GM20431 (cell line): ENCODE measurements around the gene SMIM15.
"Not testable (repeated sequence)": the region's sequence is repeated elsewhere in the genome, so short reads cannot be mapped to it uniquely, and the experiment has no call there.

ENCODE experiments used
- in situ Hi-C: fragments of 300-500 bp; cut with MseI, MboI; formaldehyde crosslinking; loops from one replicate; pipeline ENCODE4 v1.15.0; 2020; ENCODE audit warnings: low sequenced_read_pairs; ENCODE audit not compliant: unreplicated experiment

SMIM15 gene, protein sequence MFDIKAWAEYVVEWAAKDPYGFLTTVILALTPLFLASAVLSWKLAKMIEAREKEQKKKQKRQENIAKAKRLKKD

DNA sequence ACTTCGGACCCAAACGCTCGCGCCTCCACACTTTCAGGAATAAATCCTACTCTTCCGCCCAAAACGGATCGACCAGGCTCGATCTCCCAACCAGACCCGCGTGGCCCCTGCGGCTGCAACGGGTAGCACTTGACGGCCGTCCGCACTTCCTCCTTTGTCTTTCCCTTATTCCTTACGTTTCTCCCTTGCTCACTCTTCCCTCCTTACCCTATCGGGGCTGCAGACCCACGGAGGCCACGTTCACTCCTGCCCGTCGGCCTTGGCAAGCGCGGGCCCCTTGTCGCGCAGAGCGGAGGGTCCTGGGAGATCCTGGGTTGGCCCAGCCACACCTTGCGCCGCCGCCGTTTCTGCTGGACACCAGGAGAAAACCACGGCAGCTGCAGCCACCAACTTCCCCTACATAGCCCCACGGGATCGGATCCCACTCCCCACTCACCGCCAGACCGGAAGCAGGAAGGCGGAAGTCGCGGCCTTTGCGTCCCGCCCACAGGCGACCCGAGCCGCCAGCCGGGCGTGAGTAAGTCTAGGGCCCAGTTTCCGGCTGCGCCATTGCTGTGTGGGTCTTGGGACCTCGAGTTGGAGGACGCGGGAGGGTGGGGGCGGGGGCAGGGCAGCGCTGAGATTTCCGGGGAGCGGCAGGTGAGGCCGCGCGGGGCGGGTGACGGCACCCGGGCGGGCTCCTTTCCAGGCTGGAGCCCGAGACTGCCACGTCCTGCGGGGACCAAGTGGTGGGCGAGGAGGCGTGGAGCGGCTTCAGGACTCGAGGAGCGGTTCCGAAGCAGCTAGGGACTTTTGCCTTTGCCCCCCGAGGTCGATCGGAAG, at the start of gene SMIM15:
Gene SMIM15 (minus strand): TSS at position 459 of the 822 bp plus-strand sequence. CDS start 2,297 bp downstream, outside the sequence.
- in situ Hi-C loops = no loop called here

DNA sequence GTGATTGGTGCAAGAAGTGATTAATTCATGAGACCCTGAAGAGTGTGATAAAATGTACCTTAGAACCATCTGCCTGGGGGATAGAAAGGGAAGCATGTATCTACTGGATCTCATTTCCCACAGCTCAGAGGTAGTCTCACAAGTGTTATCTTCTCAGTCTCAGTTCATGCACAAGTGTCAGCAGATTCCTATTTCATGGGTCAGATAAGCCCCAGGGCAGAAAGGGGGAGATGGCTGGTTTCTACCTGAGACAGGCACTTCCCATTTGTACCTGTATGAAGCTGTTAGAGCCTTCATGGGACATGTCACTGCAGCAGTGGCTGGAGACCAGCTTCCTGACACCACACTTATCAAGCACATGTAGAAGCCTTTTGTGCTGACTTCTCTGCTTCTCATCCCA, 45.6 kb upstream of the SMIM15 start:
- in situ Hi-C loops = no loop called here

DNA sequence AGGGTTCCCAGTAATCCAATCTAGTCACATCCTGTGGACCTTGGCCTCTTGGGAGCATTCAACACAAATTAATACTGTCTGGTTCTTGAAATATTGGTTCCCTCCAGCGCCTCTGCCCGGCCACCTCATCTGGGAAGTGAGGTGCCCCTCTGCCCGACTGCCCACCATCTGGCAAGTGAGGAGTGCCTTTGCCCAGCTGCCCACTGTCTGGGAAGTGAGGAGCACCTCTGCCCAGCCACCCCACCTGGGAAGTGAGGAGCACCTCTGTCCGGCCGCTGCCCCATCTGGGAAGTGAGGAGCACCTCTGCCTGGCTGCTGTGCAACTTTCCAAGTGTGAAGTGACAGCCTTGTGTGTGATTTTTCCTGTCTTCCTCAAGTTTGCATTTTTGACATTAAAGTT, 42.7 kb upstream of the SMIM15 start:
- in situ Hi-C loops = no loop called here

DNA sequence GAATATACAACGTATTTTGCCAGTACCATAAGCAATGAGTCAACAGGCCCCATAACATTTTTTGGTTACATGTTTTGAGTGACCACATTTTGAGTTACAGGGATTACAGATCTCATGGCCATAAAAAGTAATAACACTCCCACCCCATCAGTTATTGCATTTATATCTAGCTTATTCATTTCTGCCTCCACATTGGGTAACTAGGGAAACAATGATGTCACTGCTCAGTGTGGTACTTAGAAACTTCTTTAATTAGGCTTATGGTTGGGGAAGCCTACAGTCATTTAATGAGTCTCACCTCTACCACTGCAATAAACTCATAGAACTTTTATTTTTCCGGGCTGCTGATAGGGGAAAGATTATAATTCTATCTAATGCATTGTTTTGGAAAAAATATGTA, 39.9 kb upstream of the SMIM15 start:
- in situ Hi-C loops = no loop called here

DNA sequence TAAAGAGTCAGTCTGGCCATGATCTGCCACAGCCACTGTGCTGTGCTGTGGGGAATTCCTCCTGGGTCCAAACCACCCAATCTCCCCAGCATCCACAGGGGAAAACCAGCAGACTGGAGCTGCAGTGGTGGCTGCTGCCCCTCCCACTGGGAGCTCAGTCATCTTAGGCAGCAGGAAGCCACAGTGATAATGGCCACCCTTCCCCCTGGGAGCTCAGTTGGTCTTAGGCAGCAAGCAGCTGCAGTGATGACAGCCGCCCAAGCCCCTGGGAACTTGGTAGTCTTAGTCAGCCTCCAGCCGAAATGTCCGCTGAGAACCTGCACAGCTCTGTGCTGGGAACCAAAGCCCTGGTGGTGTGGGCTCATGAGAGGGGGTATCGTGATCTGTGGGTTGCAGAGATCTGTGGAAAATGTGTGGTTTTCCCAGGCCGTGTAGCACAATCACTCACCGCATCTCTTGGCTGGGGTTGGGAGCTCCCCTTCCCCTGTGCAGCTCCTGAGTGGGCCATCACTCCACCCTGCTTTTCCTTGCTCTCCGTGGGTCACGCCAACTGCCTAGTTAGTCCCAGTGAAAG, 38.4 kb upstream of the SMIM15 start:
- in situ Hi-C loops = no loop called here

DNA sequence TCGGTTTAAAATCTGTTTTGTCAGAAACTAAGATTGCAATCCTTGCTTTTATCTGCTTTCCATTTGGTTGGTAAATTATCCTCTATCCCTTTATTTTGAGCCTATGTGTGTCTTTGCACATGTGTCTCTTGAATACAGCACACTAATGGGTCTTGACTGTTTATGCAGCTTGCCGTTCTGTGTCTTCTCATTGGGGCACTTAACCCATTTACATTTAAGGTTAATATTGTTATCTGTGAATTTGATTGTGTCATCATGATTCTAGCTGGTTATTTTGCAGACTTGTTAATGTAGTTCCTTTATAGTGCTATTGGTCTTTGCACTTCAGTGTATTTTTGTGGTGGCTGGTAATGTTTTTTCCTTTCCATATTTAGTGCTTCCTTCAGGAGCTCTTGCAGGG, 36.3 kb upstream of the SMIM15 start:
- in situ Hi-C loops = no loop called here

DNA sequence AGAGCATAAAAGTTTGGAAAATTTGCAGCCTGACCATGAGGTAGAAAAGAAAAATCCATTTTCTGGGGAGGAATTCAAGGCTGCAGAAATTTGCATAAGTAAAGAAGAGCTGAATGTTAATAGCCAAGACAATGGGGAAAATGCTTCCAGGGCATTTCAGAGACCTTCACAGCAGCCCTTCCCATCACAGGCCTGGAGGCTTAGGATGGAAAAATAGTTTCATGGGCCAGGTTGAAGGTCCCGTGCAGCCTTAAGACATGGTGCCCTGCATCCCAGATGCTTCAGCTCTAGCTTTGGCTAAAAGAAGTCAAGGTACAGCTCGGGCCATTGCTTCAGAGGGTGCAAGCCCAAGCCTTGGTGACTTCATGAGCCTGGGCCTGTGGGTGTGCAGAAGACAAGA, 25.6 kb upstream of the SMIM15 start:
- in situ Hi-C loops = not testable (repeated sequence)

DNA sequence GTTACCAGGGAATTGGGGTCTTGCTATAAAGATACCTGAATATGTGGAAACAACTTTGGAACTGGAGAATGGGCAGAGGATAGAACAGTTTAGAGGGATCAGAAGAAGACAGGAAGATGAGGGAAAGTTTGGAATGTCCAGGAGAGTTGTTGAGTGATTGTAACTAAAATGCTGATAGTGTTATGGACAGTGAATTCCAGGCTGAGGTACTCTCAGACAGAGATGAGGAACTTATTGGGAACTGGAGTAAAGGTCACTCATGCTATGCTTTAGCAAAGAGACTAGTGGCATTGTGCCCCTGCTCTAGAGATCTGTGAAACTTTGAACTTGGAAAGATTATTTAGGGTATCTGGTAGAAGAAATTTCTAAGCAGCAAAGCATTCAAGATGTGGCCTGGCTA, 25.1 kb upstream of the SMIM15 start:
- in situ Hi-C loops = not testable (repeated sequence)

DNA sequence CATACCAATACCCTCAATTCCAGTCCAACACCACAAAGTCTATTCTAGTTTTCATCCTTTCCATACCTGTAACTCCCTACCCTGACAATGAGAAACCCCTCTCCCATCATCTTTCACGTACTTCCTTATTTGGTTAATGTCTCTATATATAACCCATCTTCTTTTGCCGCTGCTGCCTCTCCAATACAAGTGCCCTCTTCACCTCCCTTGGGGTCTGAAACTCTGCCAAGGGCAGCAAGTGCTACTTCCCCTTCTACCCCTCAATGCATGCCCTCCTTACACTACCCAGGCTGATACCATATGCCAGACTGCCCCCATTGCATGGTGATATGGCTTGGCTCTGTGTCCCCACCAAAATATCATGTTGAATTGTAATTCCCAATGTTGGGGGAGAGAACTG, 24.4 kb upstream of the SMIM15 start:
- in situ Hi-C loops = no loop called here

DNA sequence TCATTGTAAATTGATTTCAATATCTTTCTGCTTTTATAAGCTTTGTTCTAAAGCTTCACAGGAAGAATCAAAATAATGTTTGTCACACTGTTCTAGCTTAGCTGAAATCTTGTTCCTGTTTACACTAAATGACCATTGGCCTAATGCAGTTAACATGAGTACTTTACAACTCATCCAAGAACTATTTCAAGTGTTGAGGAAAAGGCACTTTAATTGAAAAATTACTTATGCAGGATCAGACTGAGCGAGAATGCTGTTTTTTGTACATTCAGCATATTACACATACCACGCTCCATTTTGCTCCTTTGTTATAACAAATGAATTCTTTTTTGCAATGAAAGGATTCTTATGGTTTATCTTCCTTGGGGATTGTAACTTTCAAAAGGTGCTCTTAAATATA, 22.4 kb upstream of the SMIM15 start:
- in situ Hi-C loops = no loop called here

DNA sequence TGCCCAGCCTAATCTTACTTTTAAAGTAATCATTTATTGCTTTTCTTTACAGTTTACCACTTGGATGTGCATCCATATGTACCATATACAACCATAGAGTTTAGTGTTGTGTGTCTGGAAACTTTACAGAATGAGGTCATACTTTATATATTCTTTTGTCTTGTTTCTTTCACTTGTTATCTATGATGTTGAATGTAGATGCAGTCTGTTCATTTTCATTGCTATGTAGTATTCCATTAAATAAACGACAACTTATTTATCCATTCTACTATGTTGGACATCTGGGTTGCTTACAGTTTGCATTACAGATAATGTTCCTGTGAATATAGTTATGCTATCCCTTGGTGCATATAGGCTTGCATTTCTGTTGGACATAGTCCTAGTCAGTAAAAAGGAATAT, 21.3 kb upstream of the SMIM15 start:
- in situ Hi-C loops = no loop called here

DNA sequence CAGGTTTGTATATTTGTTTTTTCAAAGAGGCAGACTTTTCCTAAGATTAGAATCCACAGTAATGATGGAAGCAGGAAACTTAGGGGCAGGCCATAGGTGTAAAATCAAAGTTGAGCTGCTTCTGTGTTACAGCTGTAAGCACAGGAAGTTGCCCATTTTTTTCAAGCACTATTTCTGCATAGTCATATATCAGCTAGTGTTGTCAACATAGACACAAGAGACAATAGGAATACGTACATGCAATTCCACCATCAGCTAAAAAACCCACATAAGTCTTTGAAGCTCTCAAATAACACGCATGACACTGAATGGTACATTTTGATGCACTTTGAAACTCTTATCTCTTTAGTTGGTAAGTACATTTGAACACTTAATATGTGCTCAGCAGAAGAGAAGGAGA, 20.2 kb upstream of the SMIM15 start:
- in situ Hi-C loops = no loop called here

DNA sequence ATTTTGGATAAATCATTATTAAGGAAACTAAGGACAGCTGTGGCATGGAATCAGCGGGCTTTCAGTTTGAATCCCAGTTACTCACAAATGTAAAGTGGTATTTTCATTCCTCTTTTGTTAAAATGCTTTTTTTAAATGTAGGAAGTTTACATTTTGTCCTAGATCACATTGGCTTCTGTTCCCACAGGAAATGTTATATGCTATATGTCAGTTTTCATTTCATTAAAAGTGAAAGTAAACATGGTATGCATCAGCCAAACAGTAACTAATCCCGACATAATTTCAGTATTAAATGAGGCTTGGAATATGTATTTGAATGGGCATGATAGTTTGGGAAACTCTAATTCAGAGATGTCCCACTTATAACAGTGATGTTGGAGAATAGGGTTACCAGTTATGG, 18.6 kb upstream of the SMIM15 start:
- in situ Hi-C loops = no loop called here

DNA sequence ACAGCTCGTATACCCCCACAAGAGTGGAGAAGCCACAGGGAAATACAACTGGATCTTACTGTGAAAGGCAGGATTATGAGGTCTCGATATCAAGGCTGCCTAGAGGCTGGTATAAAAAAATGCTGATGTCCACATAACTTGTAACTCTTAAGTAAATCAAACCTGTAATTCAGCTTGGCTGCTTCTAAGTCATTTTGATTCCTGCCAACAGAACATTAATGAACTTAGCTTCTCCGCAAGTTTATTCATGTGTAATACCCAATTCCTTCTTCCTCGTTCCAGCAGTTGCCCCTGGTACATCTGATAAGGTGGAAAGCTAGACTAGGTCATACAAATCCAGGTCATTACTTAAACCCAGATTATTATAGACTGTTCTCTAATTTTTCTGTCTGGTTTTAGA, 16.4 kb upstream of the SMIM15 start:
- in situ Hi-C loops = no loop called here

DNA sequence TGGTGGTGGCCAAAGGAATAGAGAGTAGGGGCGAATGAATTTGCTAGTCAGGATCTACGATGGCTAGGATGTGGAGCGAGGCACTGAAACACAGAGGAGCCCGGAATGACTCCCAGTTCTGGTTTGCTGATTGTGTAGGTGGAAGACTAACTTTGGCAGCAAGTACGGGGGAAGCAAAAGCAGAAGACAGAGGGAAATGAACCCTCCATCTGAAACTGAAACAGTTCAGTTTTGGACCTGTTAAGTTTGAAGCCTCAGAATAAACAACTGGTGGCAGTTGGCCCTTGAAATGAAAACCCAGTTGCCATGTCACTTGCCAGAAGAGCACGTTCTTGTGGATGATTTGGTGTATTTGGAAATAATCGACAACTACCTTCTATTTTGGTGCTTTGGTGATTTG, 15.4 kb upstream of the SMIM15 start:
- in situ Hi-C loops = no loop called here

DNA sequence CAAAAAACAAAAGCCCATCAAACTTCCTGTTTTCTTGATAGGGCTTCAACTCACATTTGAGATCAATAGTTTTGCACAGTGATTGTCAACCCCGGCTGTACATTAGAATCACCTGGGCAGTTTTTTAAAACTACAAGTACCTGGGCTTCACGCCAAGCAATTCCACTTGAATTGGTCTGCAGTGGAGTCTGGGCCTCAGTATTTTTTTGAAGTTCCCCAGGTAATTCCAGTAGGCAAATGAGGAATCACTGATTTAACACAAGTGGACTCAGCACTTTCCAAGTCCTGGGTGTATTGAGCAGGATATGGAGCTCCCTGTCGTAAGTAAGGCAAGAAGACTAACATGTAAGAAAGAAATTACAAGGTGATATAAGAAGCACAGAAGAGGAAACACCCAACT, 14.8 kb upstream of the SMIM15 start:
- in situ Hi-C loops = no loop called here

DNA sequence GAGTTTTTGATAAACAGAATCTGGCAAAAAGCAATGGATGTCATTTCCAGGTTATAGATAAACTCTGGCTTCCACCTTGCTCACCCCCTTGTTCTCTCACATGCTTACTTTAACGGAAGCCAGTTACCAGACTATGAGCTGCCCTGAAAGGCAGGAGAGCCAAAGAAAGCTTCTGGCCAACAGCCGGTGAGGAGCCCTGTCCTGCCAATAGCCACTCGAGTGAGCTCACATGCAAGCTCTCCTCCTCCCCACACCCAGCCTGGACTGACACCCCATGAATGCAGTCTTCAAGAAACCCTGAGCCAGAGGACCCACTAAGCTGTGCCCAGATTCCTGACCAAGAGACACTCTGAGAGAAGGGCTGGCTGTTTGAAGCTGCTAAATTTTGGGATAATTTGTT, 14.4 kb upstream of the SMIM15 start:
- in situ Hi-C loops = no loop called here

DNA sequence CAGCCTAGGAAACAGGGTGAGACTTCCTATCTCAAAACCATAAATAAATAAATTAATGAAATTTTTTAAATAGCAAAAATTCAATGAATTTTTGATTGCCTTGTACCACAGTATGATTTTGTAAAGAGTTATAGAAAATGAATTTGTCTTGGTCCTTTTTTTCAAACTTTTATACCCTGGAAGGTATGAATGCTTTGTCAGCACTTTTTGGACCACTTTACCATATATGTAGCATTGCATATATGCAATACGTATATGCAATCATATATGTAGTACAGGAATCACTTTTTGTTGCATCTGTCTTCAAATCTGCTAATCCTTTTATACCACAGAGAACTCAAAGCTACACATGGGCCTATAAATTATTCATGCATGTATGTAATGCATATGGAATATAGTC, 9.2 kb upstream of the SMIM15 start:
- in situ Hi-C loops = no loop called here

DNA sequence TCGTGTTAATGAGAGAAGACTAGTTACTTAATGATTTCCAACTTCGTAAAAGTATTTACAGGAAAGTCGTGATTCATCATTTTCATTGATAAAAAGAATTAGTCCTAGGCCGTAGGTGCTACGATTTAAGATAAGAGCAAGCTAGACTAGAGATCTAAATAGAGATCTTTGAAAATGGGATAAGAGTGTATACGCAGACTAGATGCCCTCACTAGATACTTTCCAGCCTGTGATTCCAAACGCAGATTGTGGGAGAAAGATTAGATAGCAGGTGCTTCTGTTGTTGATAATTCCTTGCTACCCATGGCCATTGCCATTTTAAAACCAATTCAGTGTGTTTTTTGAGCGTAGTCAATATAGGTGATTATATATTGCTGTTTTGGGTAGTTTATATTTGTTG, 6.7 kb upstream of the SMIM15 start:
- in situ Hi-C loops = no loop called here

DNA sequence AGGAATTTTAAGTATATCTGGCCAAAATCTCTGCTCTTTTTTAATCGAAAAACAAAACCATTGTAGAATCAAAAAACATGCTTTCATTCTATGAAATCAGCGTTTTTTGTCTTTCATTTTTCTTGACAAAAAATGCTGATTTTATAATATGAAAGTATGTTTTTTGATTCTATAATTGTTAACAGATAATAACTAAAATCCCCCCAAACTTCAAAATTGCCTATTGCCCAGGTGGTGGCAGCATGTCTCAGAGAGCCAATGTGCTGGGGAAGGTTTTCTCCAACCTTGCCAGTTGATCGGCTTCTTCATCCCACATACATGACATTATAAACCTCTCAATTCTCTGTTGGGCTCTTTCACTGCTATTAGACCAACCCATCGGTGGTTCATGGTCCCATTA, 5.1 kb upstream of the SMIM15 start:
- in situ Hi-C loops = no loop called here

DNA sequence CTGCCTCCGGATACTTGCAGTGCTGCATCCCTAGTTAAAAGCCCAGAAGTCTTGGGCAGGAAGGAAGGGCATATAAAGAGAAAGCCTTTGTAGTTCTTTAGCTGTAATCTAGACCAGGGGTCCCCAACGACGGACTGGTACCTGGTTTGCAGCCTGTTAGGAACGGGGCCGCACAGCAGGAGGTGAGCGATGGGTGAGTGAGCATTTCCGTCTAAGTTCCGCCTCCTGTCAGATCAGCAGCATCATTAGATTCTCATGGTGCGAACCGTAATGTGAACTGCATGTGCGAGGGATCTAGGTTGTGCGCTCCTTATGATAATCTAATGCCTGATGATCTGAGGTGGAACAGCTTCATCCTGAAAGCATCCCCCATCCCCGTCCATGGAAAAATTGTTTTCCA, 1.6 kb upstream of the SMIM15 start:
- in situ Hi-C loops = no loop called here
